KOPT-K1 (cell line): Measurements from ENCODE around the gene MBTPS1.

Experiments used
- H3K27ac ChIP-seq: fragments of 200-600 bp; sonication (generic); 2 replicates; pipeline ENCODE4 v1.5.1; 2016; ENCODE audit warnings: antibody characterized with exemption, mild to moderate bottlenecking, low read depth, low read length; ENCODE audit not compliant: poor library complexity, severe bottlenecking
- H3K36me3 ChIP-seq: fragments of 200-600 bp; sonication (generic); 2 replicates; pipeline ENCODE4 v1.5.1; 2017; ENCODE audit warnings: antibody characterized with exemption, mild to moderate bottlenecking, low read length, moderate library complexity; ENCODE audit not compliant: insufficient read depth
- H3K9me3 ChIP-seq: fragments of 200-600 bp; sonication (generic); 2 replicates; pipeline ENCODE4 v1.5.1; 2017; ENCODE audit warnings: antibody characterized with exemption, low read length, mild to moderate bottlenecking; ENCODE audit not compliant: insufficient read depth, poor library complexity, severe bottlenecking

Gene MBTPS1

GRCh38 chr16:84059946-84060901 is 56.5 kb downstream of the MBTPS1 start:
- H3K36me3 ChIP-seq: peaks cover 100% of the 10 kb centered on the region
- H3K9me3 ChIP-seq: no peaks in the 10 kb centered on the region
- no peak overlapping the region for H3K27ac ChIP-seq

- Histone ChIP-seq H3K36me3 (peaks cover 100% of the 10 kb centered on the region), H3K9me3 (no peaks in the 10 kb centered on the region), H3K27ac (no peak overlapping the region)
These were observed 57.6 kb downstream of the MBTPS1 start for GRCh38 chr16:84059111-84059510.

- Histone ChIP-seq H3K9me3 (no peaks in the 10 kb centered on the region), H3K27ac (no peak overlapping the region), H3K36me3 (peaks cover 100% of the 10 kb centered on the region)
These were observed 58.1 kb downstream of the MBTPS1 start for GRCh38 chr16:84058664-84059063.

- no peaks in the 10 kb centered on the region for H3K9me3 ChIP-seq
- H3K27ac ChIP-seq: no peak overlapping the region
- peaks cover 100% of the 10 kb centered on the region for H3K36me3 ChIP-seq
These were observed 58.5 kb downstream of the MBTPS1 start for GRCh38 chr16:84058211-84058610.

- peaks cover 100% of the 10 kb centered on the region for H3K36me3 ChIP-seq
- no peak overlapping the region for H3K27ac ChIP-seq
- no peaks in the 10 kb centered on the region for H3K9me3 ChIP-seq
These were observed 59.8 kb downstream of the MBTPS1 start for GRCh38 chr16:84056933-84057332.

GRCh38 chr16:84055801-84056634 is 60.7 kb downstream of the MBTPS1 start:
- Histone ChIP-seq H3K27ac (no peak overlapping the region), H3K9me3 (no peaks in the 10 kb centered on the region), H3K36me3 (peaks cover 91% of the 10 kb centered on the region)

- no peak overlapping the region for H3K27ac ChIP-seq
- no peaks in the 10 kb centered on the region for H3K9me3 ChIP-seq
- peaks cover 87% of the 10 kb centered on the region for H3K36me3 ChIP-seq
These were observed 61.4 kb downstream of the MBTPS1 start for GRCh38 chr16:84055366-84055765.

- Histone ChIP-seq H3K36me3 (peaks cover 87% of the 10 kb centered on the region), H3K9me3 (no peaks in the 10 kb centered on the region), H3K27ac (no peak overlapping the region)
These were observed 61.8 kb downstream of the MBTPS1 start for GRCh38 chr16:84054916-84055315.

- peaks cover 87% of the 10 kb centered on the region for H3K36me3 ChIP-seq
- H3K9me3 ChIP-seq: no peaks in the 10 kb centered on the region
These were observed 62.5 kb downstream of the MBTPS1 start for GRCh38 chr16:84054271-84054670.

GRCh38 chr16:84053237-84053636 is 63.5 kb downstream of the MBTPS1 start:
- Histone ChIP-seq H3K27ac (no peak overlapping the region), H3K36me3 (peaks cover 84% of the 10 kb centered on the region), H3K9me3 (no peaks in the 10 kb centered on the region)

More at GRCh38 chr16:84054271-84054670, 62.5 kb downstream of the MBTPS1 start:
- H3K27ac ChIP-seq: no peak overlapping the region

- Histone ChIP-seq H3K9me3 (no peaks in the 10 kb centered on the region), H3K36me3 (peaks cover 81% of the 10 kb centered on the region), H3K27ac (no peak overlapping the region)
These were observed 64.6 kb downstream of the MBTPS1 start for GRCh38 chr16:84052071-84052622.

- no peak overlapping the region for H3K27ac ChIP-seq
- H3K36me3 ChIP-seq: peaks cover 62% of the 10 kb centered on the region
- H3K9me3 ChIP-seq: no peaks in the 10 kb centered on the region
These were observed 66.4 kb downstream of the MBTPS1 start for GRCh38 chr16:84050316-84050715.

- no peaks in the 10 kb centered on the region for H3K9me3 ChIP-seq
- peaks cover 55% of the 10 kb centered on the region for H3K36me3 ChIP-seq
- H3K27ac ChIP-seq: no peak overlapping the region
These were observed 67.2 kb downstream of the MBTPS1 start for GRCh38 chr16:84049403-84050060.

- Histone ChIP-seq H3K9me3 (no peaks in the 10 kb centered on the region), H3K36me3 (peaks cover 48% of the 10 kb centered on the region), H3K27ac (no peak overlapping the region)
These were observed 67.9 kb downstream of the MBTPS1 start for GRCh38 chr16:84048871-84049270.
